ENCODE results near the gene SPAG16. TPM values are rescaled to one million over a fixed set of nuclear protein-coding genes. Genes with fewer than 3 reads are reported as not detected.

SPAG16 gene
- polyA plus RNA-seq, 1 of the 3 experiments (the other 2 are of a cell fraction) = 29.5 TPM

- TF ChIP-seq REST (IDR thresholded peaks at IDR 0.05; ENCODE audit: low read depth, low read length) (no peak), GATA2 (CRISPR knock-in tag; IDR thresholded peaks at IDR 0.05) (no peak), SMC3 (IDR thresholded peaks at IDR 0.05; ENCODE audit: low read depth, low read length) (no peak)
These were observed 577.4 kb downstream of the SPAG16 start (continued) for GRCh38 chr2:213861638-213862037.

GRCh38 chr2:213862407-213863076 is 578.3 kb downstream of the SPAG16 start:
- Histone ChIP-seq H3K9me2 (no peaks in the 10 kb centered on the region), H3K4me3 (ENCODE audit: low read depth in 2 of 2, low read length in 1 of 2) (no peak overlapping the region), H3K27me3 (ENCODE audit: insufficient read depth) (no peaks in the 10 kb centered on the region), H4K20me1 (ENCODE audit: insufficient read depth) (no peaks in the 10 kb centered on the region), H3K4me1 (ENCODE audit: control insufficient read depth in 1 of 2, insufficient read depth in 2 of 2, low read depth in 1 of 2, low read length in 1 of 2) (no peaks in the 10 kb centered on the region), H3K9me3 (no peaks in the 10 kb centered on the region), H3K79me2 (ENCODE audit: insufficient read depth) (no peaks in the 10 kb centered on the region), H3K4me2 (no peak overlapping the region), H3F3A (replicated peaks; ENCODE audit: insufficient read depth) (no peaks in the 10 kb centered on the region), H3K27ac (ENCODE audit: low read depth in 2 of 2, low read length in 1 of 2) (no peak overlapping the region), H3K36me3 (replicated peaks in 1 of 2; ENCODE audit: control insufficient read depth in 1 of 2, insufficient read depth in 2 of 2, low read length in 1 of 2) (no peaks in the 10 kb centered on the region), H3K9ac (no peak overlapping the region), H2AFZ (ENCODE audit: low read depth) (no peak overlapping the region; the same call in 1 of the 2 replicates)
- CTCF ChIA-PET = no interaction called here
- WGBS (ENCODE audit: low lambda C conversion rate) = 78% methylated on average over 7 of the region's 7 CpGs
- no peak for DNase-seq
- TF ChIP-seq GABPA (IDR thresholded peaks at IDR 0.05; ENCODE audit: low read depth) (no peak), YY1 (IDR thresholded peaks at IDR 0.05; ENCODE audit: low read depth) (no peak), CHD2 (IDR thresholded peaks at IDR 0.05; ENCODE audit: low read length, partially characterized antibody) (no peak), JUND (IDR thresholded peaks at IDR 0.05) (no peak), IRF3 (IDR thresholded peaks at IDR 0.05; ENCODE audit: low read depth, low read length) (no peak), GATA2 (CRISPR knock-in tag; IDR thresholded peaks at IDR 0.05) (no peak)
- TF ChIP-seq, protein P1, sequence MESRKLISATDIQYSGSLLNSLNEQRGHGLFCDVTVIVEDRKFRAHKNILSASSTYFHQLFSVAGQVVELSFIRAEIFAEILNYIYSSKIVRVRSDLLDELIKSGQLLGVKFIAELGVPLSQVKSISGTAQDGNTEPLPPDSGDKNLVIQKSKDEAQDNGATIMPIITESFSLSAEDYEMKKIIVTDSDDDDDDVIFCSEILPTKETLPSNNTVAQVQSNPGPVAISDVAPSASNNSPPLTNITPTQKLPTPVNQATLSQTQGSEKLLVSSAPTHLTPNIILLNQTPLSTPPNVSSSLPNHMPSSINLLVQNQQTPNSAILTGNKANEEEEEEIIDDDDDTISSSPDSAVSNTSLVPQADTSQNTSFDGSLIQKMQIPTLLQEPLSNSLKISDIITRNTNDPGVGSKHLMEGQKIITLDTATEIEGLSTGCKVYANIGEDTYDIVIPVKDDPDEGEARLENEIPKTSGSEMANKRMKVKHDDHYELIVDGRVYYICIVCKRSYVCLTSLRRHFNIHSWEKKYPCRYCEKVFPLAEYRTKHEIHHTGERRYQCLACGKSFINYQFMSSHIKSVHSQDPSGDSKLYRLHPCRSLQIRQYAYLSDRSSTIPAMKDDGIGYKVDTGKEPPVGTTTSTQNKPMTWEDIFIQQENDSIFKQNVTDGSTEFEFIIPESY (IDR thresholded peaks at IDR 0.05; ENCODE audit: borderline replicate concordance, low read depth) = no peak
- POLR2A ChIA-PET = no interaction called here
